BLaER1 treated with 17β-estradiol and CSF1 and Interleukin-3, amounts not matched to agents 10 nM and 100 nM (cell line): Measurements from ENCODE around the gene ELMO1.
A peak's percentile ranks its signal among the peaks of the same experiment; 100 is the strongest.

ENCODE experiments used
- H3K27ac ChIP-seq, 11 experiments: shearing (Covaris generic); formaldehyde crosslinking; 2 replicates each; pipeline ENCODE4 v1.8.1; 2022
- H3K27me3 ChIP-seq, 11 experiments: shearing (Covaris generic); formaldehyde crosslinking; 2 replicates each; pipeline ENCODE4 v1.8.1; 2022
- H3K36me3 ChIP-seq, 11 experiments: shearing (Covaris generic); formaldehyde crosslinking; 2 replicates each; pipeline ENCODE4 v1.8.1; 2022
- H3K4me1 ChIP-seq, 10 experiments: shearing (Covaris generic); formaldehyde crosslinking; 2 replicates each; pipeline ENCODE4 v1.8.1; 2022
- H3K4me2 ChIP-seq, 11 experiments: shearing (Covaris generic); formaldehyde crosslinking; 2 replicates each; pipeline ENCODE4 v1.8.1; 2022
- H3K4me3 ChIP-seq, 10 experiments: shearing (Covaris generic); formaldehyde crosslinking; 2 replicates each; pipeline ENCODE4 v1.8.1; 2022
- H3K9ac ChIP-seq, 11 experiments: shearing (Covaris generic); formaldehyde crosslinking; 2 replicates each; pipeline ENCODE4 v1.8.1; 2022
- H3K9me3 ChIP-seq, 11 experiments: shearing (Covaris generic); formaldehyde crosslinking; replicated peaks in 1 of 11; 2 replicates each; pipeline ENCODE4 v1.8.1; 2022
- H4K20me1 ChIP-seq, 11 experiments: shearing (Covaris generic); formaldehyde crosslinking; 2 replicates each; pipeline ENCODE4 v1.8.1; 2022
- Cebpa-rat ChIP-seq, 11 experiments: shearing (Covaris generic); IDR thresholded peaks; 2 replicates each; pipeline ENCODE4 v1.8.1; 2022

Gene ELMO1

GRCh38 chr7:37231613-37232012, 217.1 kb downstream of the ELMO1 start:
- H3K4me1 ChIP-seq = peaks cover 0 to 6% (median 0%) of the 10 kb centered on the region in 10 experiments; a peak in 1 of 20 replicates
- no peak overlapping the region for H3K27ac ChIP-seq
- H4K20me1 ChIP-seq = peaks cover 0 to 9% (median 0%) of the 10 kb centered on the region in 11 experiments; a peak in 3 of 22 replicates
- TF ChIP-seq Cebpa-rat (IDR thresholded peaks at IDR 0.05) = no peak
- H3K27me3 ChIP-seq = no peaks in the 10 kb centered on the region
- H3K4me2 ChIP-seq = no peak overlapping the region
- peaks cover 19 to 45% (median 26%) of the 10 kb centered on the region in 11 experiments; a peak in 19 of 22 replicates for H3K36me3 ChIP-seq
- H3K4me3 ChIP-seq = no peak overlapping the region
- no peaks in the 10 kb centered on the region for H3K9me3 ChIP-seq
- no peak overlapping the region for H3K9ac ChIP-seq

GRCh38 chr7:37230221-37230620, 218.4 kb downstream of the ELMO1 start:
- no peak overlapping the region for H3K4me3 ChIP-seq
- peaks cover 0 to 6% (median 0%) of the 10 kb centered on the region in 10 experiments; a peak in 2 of 20 replicates for H3K4me1 ChIP-seq
- no peak overlapping the region for H3K27ac ChIP-seq
- no peak overlapping the region for H3K4me2 ChIP-seq
- no peaks in the 10 kb centered on the region for H3K9me3 ChIP-seq
- H3K27me3 ChIP-seq = no peaks in the 10 kb centered on the region
- peaks cover 20 to 54% (median 32%) of the 10 kb centered on the region in 11 experiments; a peak in 21 of 22 replicates for H3K36me3 ChIP-seq
- TF ChIP-seq Cebpa-rat (IDR thresholded peaks at IDR 0.05) = 0 out of 22 replicates have a peak, but pooled peaks of 2 of the 11 experiments have one; percentile 10 to 20
- H4K20me1 ChIP-seq = no peaks in the 10 kb centered on the region; a peak in 1 of 22 replicates
- H3K9ac ChIP-seq = no peak overlapping the region

- Histone ChIP-seq H3K4me3 (no peak overlapping the region), H3K9me3 (no peaks in the 10 kb centered on the region), H3K27ac (no peak overlapping the region), H3K4me2 (no peak overlapping the region), H3K9ac (no peak overlapping the region), H3K27me3 (no peaks in the 10 kb centered on the region), H3K36me3 (peaks cover 28 to 60% (median 38%) of the 10 kb centered on the region in 11 experiments; a peak in 21 of 22 replicates), H3K4me1 (peaks cover 0 to 6% (median 0%) of the 10 kb centered on the region in 10 experiments; a peak in 2 of 20 replicates), H4K20me1 (no peaks in the 10 kb centered on the region; a peak in 1 of 22 replicates)
- no peak for TF ChIP-seq Cebpa-rat (IDR thresholded peaks at IDR 0.05)
Observed at GRCh38 chr7:37229381-37229780, 219.3 kb downstream of the ELMO1 start.

GRCh38 chr7:37225285-37225969, 223.2 kb downstream of the ELMO1 start:
- no peak overlapping the region for H3K4me2 ChIP-seq
- H4K20me1 ChIP-seq = no peaks in the 10 kb centered on the region; a peak in 1 of 22 replicates
- no peak overlapping the region for H3K4me3 ChIP-seq
- TF ChIP-seq Cebpa-rat (IDR thresholded peaks at IDR 0.05) = no peak
- peaks cover 31 to 70% (median 49%) of the 10 kb centered on the region in 11 experiments for H3K36me3 ChIP-seq
- H3K9ac ChIP-seq = no peak overlapping the region
- H3K27ac ChIP-seq = no peak overlapping the region
- no peaks in the 10 kb centered on the region for H3K9me3 ChIP-seq
- peaks cover 0 to 5% (median 0%) of the 10 kb centered on the region in 10 experiments; a peak in 2 of 20 replicates for H3K4me1 ChIP-seq
- no peaks in the 10 kb centered on the region for H3K27me3 ChIP-seq

GRCh38 chr7:37224746-37225145, 223.9 kb downstream of the ELMO1 start:
- Histone ChIP-seq H4K20me1 (no peaks in the 10 kb centered on the region; a peak in 1 of 22 replicates), H3K27ac (no peak overlapping the region), H3K36me3 (peaks cover 31 to 74% (median 49%) of the 10 kb centered on the region in 11 experiments), H3K4me1 (peaks cover 0 to 5% (median 0%) of the 10 kb centered on the region in 10 experiments; a peak in 1 of 20 replicates), H3K9me3 (no peaks in the 10 kb centered on the region), H3K4me3 (no peak overlapping the region), H3K27me3 (no peaks in the 10 kb centered on the region), H3K9ac (no peak overlapping the region), H3K4me2 (no peak overlapping the region)
- TF ChIP-seq Cebpa-rat (IDR thresholded peaks at IDR 0.05) = no peak

GRCh38 chr7:37220664-37221063, 228.0 kb downstream of the ELMO1 start:
- Histone ChIP-seq H3K36me3 (peaks cover 31 to 89% (median 58%) of the 10 kb centered on the region in 11 experiments), H4K20me1 (no peaks in the 10 kb centered on the region; a peak in 1 of 22 replicates), H3K4me1 (peaks cover 6 to 23% (median 11%) of the 10 kb centered on the region in 10 experiments; a peak in 17 of 20 replicates), H3K27ac (no peak overlapping the region), H3K27me3 (no peaks in the 10 kb centered on the region), H3K4me2 (no peak overlapping the region), H3K9me3 (no peaks in the 10 kb centered on the region), H3K4me3 (no peak overlapping the region), H3K9ac (no peak overlapping the region)
- TF ChIP-seq Cebpa-rat (IDR thresholded peaks at IDR 0.05) = no peak

GRCh38 chr7:37218956-37219355, 229.7 kb downstream of the ELMO1 start:
- H4K20me1 ChIP-seq = no peaks in the 10 kb centered on the region; a peak in 1 of 22 replicates
- peaks cover 26 to 95% (median 59%) of the 10 kb centered on the region in 11 experiments for H3K36me3 ChIP-seq
- H3K4me2 ChIP-seq = peak overlapping the region in 2 of 11 experiments; percentile 23 to 35; a peak in 4 of 22 replicates
- H3K9ac ChIP-seq = no peak overlapping the region
- H3K27ac ChIP-seq = no peak overlapping the region
- H3K9me3 ChIP-seq = no peaks in the 10 kb centered on the region
- no peak for TF ChIP-seq Cebpa-rat (IDR thresholded peaks at IDR 0.05)
- H3K27me3 ChIP-seq = no peaks in the 10 kb centered on the region
- H3K4me1 ChIP-seq = peaks cover 6 to 23% (median 11%) of the 10 kb centered on the region in 10 experiments; a peak in 17 of 20 replicates
- no peak overlapping the region for H3K4me3 ChIP-seq

- Histone ChIP-seq H3K36me3 (peaks cover 24 to 95% (median 55%) of the 10 kb centered on the region in 11 experiments), H3K4me1 (peaks cover 9 to 26% (median 20%) of the 10 kb centered on the region in 10 experiments; a peak in 19 of 20 replicates), H3K4me3 (no peak overlapping the region), H3K27me3 (no peaks in the 10 kb centered on the region), H3K9ac (no peak overlapping the region), H3K27ac (no peak overlapping the region), H4K20me1 (no peaks in the 10 kb centered on the region), H3K4me2 (peak overlapping the region in 2 of 11 experiments; percentile 0 to 30; a peak in 1 of 22 replicates), H3K9me3 (no peaks in the 10 kb centered on the region)
- no peak for TF ChIP-seq Cebpa-rat (IDR thresholded peaks at IDR 0.05)
Observed at GRCh38 chr7:37216923-37217322, 231.7 kb downstream of the ELMO1 start.

- H3K36me3 ChIP-seq = peaks cover 23 to 95% (median 55%) of the 10 kb centered on the region in 11 experiments; a peak in 21 of 22 replicates
- no peak overlapping the region for H3K9ac ChIP-seq
- H3K9me3 ChIP-seq = no peaks in the 10 kb centered on the region
- no peaks in the 10 kb centered on the region for H4K20me1 ChIP-seq
- peak overlapping the region in 4 of 11 experiments; percentile 0 to 30 (median 8); a peak in 1 of 22 replicates for H3K4me2 ChIP-seq
- TF ChIP-seq Cebpa-rat (IDR thresholded peaks at IDR 0.05) = no peak
- no peaks in the 10 kb centered on the region for H3K27me3 ChIP-seq
- peaks cover 9 to 26% (median 20%) of the 10 kb centered on the region in 10 experiments; a peak in 19 of 20 replicates for H3K4me1 ChIP-seq
- H3K27ac ChIP-seq = no peak overlapping the region
- no peak overlapping the region for H3K4me3 ChIP-seq
Observed at GRCh38 chr7:37216156-37216852, 232.4 kb downstream of the ELMO1 start.
